Coronary artery (tissue), 2 donors: ENCODE data around the gene C3orf18.
A peak's percentile ranks its signal among the peaks of the same experiment; 100 is the strongest.

ENCODE experiments used
- DNase-seq: peaks from one replicate; pipeline ENCODE4 v3.0.0-alpha.2; 2017; ENCODE audit warnings: low spot score
- H3K27ac ChIP-seq, 2 donors: fragments of 200-600 bp; sonication (generic); one replicate each; pipeline ENCODE4 v1.5.1; 2016 to 2019
- H3K4me3 ChIP-seq: fragments of 200-600 bp; sonication (generic); 2 replicates; pipeline ENCODE4 v1.5.1; 2016; ENCODE audit warnings: mild to moderate bottlenecking, moderate library complexity
- CTCF ChIP-seq: fragments of 200-600 bp; sonication (generic); IDR thresholded peaks from one replicate; pipeline ENCODE4 v1.5.1; 2019; ENCODE audit warnings: antibody characterized with exemption

C3orf18 gene

GRCh38 chr3:50550079-50550736 is 17.3 kb downstream of the C3orf18 start:
- TF ChIP-seq CTCF, result peak; percentile 75
- H3K27ac ChIP-seq, result no peak overlapping the region
- no peak overlapping the region for H3K4me3 ChIP-seq
- DNase-seq, result no peak

- H3K27ac ChIP-seq, result no peak overlapping the region
- no peak overlapping the region for H3K4me3 ChIP-seq
- DNase-seq, result no peak
These were observed 18.3 kb downstream of the C3orf18 start for GRCh38 chr3:50549226-50549625.

GRCh38 chr3:50545781-50546180 is 21.8 kb downstream of the C3orf18 start:
- TF ChIP-seq CTCF, result no peak
- Histone ChIP-seq H3K4me3 (no peak overlapping the region), H3K27ac (no peak overlapping the region)
- no peak for DNase-seq

More at GRCh38 chr3:50549226-50549625, 18.3 kb downstream of the C3orf18 start:
- no peak for TF ChIP-seq CTCF

- Histone ChIP-seq H3K4me3 (no peak overlapping the region), H3K27ac (no peak overlapping the region)
- DNase-seq, result no peak
- peak; percentile 67 for TF ChIP-seq CTCF
These were observed 25.1 kb downstream of the C3orf18 start for GRCh38 chr3:50542177-50543034.

GRCh38 chr3:50539356-50540286 is 27.9 kb downstream of the C3orf18 start:
- DNase-seq, result no peak
- H3K4me3 ChIP-seq, result no peak overlapping the region
- no peak for TF ChIP-seq CTCF
- H3K27ac ChIP-seq, result no peak overlapping the region

GRCh38 chr3:50537421-50538129 is 30.0 kb downstream of the C3orf18 start:
- Histone ChIP-seq H3K27ac (no peak overlapping the region), H3K4me3 (no peak overlapping the region)
- TF ChIP-seq CTCF, result no peak
- no peak for DNase-seq
